ENCODE measurements around the gene NAPG.
"Not testable (repeated sequence)": the region's sequence is repeated elsewhere in the genome, so short reads cannot be mapped to it uniquely, and the experiment has no call there.

NAPG gene

GRCh38 chr18:10579079-10579867 is 53.4 kb downstream of the NAPG start:
- DNase-seq (ENCODE audit: low spot score): no peak

GRCh38 chr18:10580215-10580614 is 54.4 kb downstream of the NAPG start:
- no peak for DNase-seq (ENCODE audit: low spot score)

DNA sequence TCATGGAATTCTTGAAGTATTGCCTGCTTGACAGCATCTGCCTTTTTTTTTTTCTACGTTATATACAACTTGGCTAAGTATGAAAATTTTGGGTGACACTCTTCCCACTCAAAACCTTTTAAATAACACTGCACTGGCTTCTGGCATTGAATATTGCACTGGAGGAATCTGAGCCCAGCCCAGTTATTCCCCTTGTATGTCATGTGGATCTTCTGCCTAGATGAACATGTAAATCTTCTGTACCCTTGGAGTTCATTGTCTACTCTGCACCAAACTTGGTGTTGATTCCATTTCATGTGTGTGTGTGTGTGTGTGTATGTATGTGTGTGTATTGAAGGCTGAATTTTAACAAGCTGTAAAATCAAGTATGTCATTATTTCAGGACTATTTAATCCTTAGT is 59.4 kb downstream of the NAPG start:
- DNase-seq (ENCODE audit: low spot score): no peak

GRCh38 chr18:10588975-10589374 is 63.1 kb downstream of the NAPG start:
- no peak for DNase-seq (ENCODE audit: low spot score)

DNA sequence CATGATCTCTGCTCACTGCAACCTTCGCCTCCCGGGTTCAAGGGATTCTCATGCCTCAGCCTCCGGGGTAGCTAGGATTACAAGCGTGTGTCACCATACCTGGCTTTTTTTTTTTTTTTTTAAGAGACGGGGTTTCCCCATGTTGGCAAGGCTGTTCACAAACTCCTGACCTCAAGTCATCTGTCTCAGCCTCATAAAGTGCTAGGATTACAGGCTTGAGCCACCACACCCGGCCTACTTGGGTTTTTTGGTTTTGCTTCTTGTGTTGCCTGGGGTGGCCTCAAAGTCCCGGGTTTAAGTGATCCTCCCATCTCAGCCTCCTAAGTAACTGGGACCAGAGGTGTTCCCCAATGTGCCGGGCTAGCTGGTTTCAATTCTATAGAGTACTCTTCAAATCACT is 64.6 kb downstream of the NAPG start:
- no peak for DNase-seq (ENCODE audit: low spot score)

DNA sequence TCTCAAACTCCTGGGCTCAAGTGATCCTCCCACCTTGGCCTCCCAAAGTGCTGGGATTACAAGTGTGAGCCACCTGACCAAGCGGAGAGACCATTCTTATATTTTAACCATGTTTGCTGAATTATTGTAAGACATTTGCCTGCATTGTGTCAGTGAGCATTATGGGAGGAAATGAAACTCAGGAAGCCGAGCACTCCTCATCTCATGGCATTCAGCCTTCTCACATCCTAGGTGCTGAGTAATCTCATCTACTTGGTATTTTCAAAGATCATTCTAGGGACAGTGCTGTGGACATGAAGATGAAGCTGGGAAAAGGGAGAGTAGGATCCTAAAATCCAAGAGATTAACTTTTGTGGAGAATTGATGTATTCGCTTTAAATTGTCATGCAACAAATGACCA is 66.1 kb downstream of the NAPG start:
- no peak for DNase-seq (ENCODE audit: low spot score)

DNA sequence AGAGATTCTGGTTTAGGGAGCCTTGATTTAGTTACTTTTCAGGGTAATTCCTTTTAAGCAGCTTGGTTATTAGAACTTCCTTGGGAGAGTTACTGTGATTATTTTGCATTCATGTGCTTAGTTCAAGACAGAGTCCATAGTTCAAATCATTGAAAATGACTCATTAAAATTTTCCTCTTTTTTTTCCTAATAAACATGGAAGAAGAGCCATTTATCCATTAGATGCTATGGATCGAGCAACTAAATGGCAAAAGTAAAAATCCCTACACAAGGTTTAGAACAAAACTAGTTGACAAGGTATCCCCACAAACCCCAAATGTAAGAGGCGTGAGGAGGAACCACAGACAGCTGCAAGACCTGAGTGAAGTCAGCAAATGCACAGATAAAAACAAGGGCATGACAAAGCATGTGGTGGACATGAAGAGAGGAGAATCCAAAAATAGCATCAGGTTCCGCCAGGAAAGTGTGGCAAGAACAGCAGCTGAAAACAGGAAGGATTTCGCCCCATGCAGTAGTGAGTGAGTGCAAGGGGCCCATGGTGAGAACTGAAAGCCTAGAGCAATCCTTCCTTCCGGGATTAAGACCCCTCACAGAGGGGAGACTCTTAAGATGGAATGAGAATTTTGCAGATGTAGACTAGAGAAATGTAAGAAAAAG is 67.7 kb downstream of the NAPG start:
- not testable (repeated sequence) for DNase-seq (ENCODE audit: low spot score)

- not testable (repeated sequence) for DNase-seq (ENCODE audit: low spot score)
These were observed 70.1 kb downstream of the NAPG start for GRCh38 chr18:10595917-10596316.

DNA sequence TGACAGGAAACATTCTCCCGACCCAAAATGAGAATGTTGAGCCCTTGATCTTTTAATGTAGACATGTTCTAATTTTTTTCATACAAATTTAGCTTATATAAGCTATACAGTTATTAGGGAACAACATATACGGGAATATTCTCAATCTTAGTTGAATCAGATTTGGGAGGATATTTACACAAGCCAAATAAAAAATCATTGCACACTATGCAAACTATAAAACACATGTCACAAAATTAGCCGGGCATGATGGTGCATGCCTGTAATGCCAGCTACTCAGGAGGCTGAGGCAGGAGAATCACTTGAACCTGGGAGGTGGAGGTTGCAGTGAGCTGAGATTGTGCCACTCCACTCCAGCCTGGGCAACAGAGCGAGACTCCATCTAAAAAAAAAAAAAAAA is 71.9 kb downstream of the NAPG start:
- not testable (repeated sequence) for DNase-seq (ENCODE audit: low spot score)

GRCh38 chr18:10600701-10601100 is 74.9 kb downstream of the NAPG start:
- not testable (repeated sequence) for DNase-seq (ENCODE audit: low spot score)

Data from putamen (tissue), 1 donor.